Kidney capillary endothelial cell (primary cell): Measurements from ENCODE around the gene EHMT2.
"Not testable (repeated sequence)": the region's sequence is repeated elsewhere in the genome, so short reads cannot be mapped to it uniquely, and the experiment has no call there.

Experiments used
- DNase-seq: peaks from one replicate; pipeline ENCODE4 v3.0.0-alpha.2; 2018; ENCODE audit warnings: low spot score

EHMT2 gene

GRCh38 chr6:31869343-31869742 is 28.2 kb downstream of the EHMT2 start:
- no peak for DNase-seq

DNA sequence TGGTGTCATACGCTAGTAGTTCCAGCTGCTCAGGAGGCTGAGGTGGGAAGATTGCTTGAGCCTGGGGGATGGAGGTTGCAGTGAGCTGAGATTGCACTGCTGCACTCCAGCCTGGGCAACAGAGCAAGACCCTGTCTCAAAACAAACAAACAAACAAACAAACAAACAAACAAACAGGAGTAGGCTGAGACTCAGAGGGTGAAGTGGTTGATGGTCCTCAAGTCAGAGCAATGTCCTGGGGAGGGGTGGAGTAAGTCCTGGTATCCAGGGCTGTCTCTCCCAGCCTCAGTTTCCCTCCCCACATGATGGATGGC is 28.9 kb downstream of the EHMT2 start:
- not testable (repeated sequence) for DNase-seq

DNA sequence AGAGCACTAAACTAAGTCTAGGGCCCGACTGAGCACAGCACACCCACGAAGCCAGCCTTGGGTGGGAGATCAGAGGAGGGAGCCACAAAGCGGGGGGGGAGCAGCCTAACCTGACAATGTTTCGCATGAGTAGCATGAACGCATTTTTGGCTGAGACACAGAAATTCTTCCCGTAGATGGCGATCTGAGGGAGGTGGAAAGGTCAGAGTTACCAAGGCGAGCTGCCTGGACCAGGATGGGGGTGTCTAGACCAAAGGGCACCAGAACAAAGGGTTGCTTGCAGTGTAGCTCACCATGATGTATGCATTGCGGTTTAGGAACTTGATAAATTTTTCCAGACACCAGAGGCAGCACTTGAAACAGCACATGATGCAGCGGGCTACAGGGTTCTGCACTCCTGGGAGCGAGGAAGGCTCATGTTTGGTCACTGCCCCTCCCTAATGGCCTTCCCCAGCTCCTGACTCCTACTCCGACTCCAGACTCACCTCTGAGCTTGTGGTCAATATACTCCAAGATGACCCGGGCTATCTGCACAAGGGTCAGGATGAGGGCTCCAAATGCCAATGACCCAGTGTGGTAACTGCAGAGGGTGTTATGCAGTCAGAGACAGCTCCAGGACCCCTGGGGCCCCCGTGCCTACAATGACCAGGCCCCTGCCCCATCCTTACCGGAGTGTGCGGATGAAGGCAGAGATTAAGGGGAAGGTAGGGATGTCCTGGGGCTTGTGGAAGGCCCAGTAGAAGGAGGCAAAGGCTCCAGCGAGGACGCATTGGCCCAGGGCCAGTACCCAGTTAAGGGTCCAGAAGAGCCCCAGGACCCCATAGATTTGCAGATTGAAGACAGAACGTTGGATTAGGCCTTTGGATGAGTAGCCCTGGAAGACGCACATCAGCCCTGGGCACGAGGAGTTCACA is 32.0 kb downstream of the EHMT2 start:
- DNase-seq = no peak

DNA sequence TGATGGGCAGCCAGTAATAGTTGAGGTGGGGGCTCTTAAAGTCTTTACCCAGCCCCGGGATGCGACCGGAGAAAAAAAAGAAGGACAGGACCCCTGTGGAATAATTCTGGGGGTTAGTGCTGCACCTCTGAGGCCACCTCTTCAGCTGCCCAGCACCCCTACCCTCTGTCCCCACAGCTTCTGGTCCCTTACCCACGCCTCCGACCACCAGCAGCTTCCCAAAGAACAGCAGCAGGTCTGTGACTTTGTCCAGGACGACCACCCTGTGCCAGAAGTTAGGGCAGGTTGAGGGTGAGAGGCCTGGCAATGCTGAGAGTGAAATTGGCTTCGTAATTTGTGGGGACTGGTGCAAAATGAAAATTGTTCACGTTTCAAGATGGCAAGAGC is 32.7 kb downstream of the EHMT2 start:
- DNase-seq = no peak

DNA sequence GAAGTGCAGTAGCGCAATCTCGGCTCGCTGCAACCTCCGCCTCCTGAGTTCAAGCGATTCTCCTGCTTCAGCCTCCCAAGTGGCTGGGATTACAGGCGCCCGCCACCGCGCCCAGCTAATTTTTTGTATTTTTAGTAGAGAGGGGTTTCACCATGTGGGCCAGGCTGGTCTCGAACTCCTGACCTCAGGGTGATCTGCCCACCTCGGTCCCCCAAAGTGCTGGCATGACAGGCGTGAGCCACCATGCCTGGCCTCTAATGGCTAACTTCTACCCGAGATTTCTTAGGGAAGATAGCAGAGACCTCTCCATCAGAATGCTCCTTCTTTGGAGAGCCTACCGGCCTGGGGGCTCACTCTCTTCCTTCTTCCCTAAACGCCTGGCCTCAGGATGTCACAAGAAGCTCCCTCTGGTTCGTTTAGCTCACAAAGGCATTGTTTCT is 33.4 kb downstream of the EHMT2 start:
- not testable (repeated sequence) for DNase-seq

GRCh38 chr6:31862344-31863235 is 34.9 kb downstream of the EHMT2 start, which contains the start of gene NEU1:
Gene NEU1 (minus strand): TSS chr6:31862821. CDS start chr6:31862776, 45 bp downstream.
- peak; percentile 100 for DNase-seq

DNA sequence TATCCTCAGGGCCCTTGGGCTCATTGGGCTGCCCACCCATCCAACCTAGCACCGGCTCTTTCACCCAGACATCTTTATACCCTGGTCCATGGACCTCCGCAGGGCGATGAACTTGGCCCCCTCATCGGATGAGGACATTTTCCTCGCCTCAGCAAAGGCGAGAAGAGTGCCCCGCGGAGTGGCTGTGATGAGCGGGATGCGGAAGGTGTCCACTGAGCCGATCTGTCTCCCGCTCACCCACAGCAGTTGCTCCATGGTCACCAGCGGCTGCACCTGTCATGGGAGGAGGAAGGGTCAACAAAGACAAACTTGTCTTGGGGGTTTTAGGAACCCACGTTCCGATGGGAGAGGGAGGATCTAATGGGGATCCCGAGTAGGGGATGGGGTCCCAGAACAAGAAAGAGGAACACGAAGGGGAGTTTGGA is 35.6 kb downstream of the EHMT2 start:
- DNase-seq = no peak

DNA sequence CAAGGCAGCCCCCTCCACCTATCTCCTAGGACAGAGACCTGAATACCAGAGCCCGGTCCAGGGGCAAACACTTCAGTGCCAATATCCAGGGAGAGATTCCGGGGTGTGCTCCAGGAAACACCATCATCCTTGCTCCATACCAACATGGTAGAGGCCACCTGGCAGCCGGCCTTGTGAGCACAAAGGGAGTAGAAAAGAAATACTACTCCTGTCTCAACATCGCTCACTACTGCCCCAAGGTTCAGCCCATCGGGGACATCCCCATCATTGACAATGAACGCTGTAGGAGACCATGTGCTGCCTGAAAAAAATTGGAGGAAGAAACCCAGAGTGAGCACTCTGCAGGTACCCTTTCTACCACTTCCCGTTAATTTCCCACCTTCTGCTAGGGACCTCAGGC is 36.3 kb downstream of the EHMT2 start:
- DNase-seq = no peak

GRCh38 chr6:31860349-31860748 is 37.1 kb downstream of the EHMT2 start:
- DNase-seq = no peak

GRCh38 chr6:31859923-31860322 is 37.6 kb downstream of the EHMT2 start:
- no peak for DNase-seq

- no peak for DNase-seq
Measured at GRCh38 chr6:31858707-31859106, 38.8 kb downstream of the EHMT2 start.

DNA sequence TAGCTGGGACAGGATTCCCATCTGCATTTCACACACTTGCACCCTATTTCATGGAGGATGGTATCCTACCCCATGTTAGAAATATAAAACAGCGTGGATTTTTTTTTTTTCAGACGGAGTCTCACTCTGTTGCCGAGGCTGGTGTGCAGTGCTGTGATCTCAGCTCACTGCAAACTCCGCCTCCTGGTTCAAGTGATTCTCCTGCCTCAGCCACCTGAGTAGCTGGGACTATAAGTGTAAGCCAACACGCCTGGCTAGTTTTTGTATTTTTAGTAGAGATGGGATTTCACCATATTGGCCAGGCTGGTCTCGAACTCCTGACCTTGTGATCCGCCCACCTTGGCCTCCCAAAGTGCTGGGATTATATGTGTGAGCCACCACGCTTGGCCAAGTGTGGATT is 39.7 kb downstream of the EHMT2 start:
- not testable (repeated sequence) for DNase-seq

DNA sequence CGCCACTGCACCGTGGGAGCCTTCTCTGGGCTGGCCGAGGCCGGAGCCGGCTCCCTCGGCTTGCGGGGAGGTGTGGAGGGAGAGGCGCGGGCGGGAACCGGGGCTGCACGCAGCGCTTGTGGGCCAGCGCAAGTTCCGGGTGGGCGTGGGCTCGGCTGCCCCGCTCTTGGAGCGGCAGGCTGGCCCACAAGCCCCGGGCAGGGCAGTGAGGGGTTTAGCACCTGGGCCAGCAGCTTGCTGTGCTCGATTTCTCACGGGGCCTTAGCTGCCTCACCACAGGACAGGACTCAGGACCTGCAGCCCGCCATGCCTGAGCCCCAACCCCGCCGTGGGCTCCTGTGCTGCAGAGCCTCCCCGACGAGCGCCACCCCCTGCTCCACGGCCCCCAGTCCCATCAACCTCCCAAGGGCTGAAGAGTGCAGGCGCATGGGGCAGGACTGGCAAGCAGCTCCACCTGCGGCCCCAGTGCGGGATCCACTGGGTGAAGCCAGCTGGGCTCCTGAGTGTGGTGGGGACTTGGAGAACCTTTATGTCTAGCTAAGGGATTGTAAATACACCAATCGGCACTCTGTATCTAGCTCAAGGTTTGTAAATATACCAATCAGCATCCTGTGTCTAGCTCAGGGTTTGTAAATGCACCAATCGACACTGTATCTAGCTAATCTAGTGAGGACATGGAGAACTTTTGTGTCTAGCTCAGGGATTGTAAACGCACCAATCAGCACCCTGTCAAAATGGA is 45.3 kb downstream of the EHMT2 start:
- DNase-seq = not testable (repeated sequence)

DNA sequence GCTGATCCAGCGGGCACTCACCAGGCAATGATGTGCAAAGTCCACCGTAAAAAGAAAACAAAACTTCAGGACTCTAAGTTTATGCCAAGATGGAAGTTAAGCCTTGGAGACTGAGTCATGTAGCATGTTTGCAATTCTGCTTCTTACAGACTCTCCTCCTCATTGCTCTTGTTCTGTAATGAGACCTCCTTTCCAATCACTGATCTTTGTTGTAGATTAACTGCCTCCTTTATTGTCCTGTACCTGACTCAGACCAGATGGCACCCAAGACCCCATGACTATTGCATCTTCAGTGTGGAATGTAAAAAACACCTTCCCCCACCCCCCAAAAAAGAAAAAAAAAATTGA is 46.0 kb downstream of the EHMT2 start:
- DNase-seq = no peak

GRCh38 chr6:31850765-31851484 is 46.6 kb downstream of the EHMT2 start:
- no peak for DNase-seq

- no peak for DNase-seq
Measured at GRCh38 chr6:31847276-31847978, 50.1 kb downstream of the EHMT2 start.

DNA sequence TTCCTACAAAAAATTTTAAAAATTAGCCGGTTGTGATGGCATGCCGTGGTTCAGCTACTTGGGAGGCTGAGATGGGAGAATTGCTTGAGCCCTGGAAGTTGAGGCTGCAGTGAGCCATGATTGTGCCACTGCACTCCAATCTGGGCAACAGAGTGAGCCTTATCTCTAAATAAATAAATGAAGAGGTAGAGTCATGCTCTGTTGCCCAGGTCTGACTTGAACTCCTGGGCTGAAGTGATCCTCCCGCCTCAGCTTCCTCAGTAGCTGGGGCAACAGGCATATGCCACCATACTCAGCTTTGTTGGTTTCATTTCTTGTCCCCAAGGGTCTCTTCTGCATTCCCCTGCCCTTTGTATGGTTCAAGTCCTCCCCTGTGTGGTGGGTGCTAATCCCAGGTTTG is 53.0 kb downstream of the EHMT2 start:
- DNase-seq = no peak

- no peak for DNase-seq
Measured at GRCh38 chr6:31842053-31842452, 55.4 kb downstream of the EHMT2 start.

GRCh38 chr6:31839779-31840126 is 57.7 kb downstream of the EHMT2 start:
- DNase-seq = not testable (repeated sequence)

DNA sequence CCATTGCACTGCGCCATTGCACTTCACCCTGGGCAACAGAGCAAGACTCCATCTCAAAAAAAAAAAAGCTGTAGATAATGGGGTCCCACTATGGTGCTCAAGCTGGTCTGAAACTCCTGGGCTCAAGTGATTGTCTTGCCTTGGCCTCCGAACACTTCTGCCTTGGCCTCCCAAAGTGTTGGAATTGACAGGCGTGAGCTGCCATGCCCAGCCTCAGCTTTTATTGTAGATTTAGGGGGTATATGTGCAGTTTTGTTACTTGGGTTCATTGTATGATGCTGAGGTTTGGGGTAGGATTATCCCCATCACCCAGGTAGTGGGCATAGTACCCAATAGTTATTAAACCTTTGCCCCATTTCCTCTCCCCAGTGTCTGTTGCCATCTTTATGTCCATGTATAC is 58.5 kb downstream of the EHMT2 start:
- DNase-seq = no peak

- DNase-seq = not testable (repeated sequence)
Measured at GRCh38 chr6:31838114-31838553, 59.4 kb downstream of the EHMT2 start.
